GM19193 (cell line): ENCODE data around the gene BPIFA3.

Experiments used
- POLR2A ChIP-seq: IDR thresholded peaks from 4 replicates; pipeline ENCODE4 v1.6.1; 2011; ENCODE audit not compliant: insufficient read depth, insufficient read length; ENCODE audit errors: extremely low read depth

Gene BPIFA3

GRCh38 chr20:33239979-33240736, 23.0 kb downstream of the BPIFA3 start:
- no peak for TF ChIP-seq POLR2A

- no peak for TF ChIP-seq POLR2A
Observed at GRCh38 chr20:33240923-33241322, 23.8 kb downstream of the BPIFA3 start.

- no peak for TF ChIP-seq POLR2A
Observed at GRCh38 chr20:33242319-33243100, 25.4 kb downstream of the BPIFA3 start.

GRCh38 chr20:33246077-33246476, 28.9 kb downstream of the BPIFA3 start:
- TF ChIP-seq POLR2A: no peak

- no peak for TF ChIP-seq POLR2A
Observed at GRCh38 chr20:33249456-33249855, 32.3 kb downstream of the BPIFA3 start.

- no peak for TF ChIP-seq POLR2A
Observed at GRCh38 chr20:33250666-33251065, 33.5 kb downstream of the BPIFA3 start.

GRCh38 chr20:33251496-33251895, 34.3 kb downstream of the BPIFA3 start:
- no peak for TF ChIP-seq POLR2A

GRCh38 chr20:33252460-33252859, 35.3 kb downstream of the BPIFA3 start:
- no peak for TF ChIP-seq POLR2A

GRCh38 chr20:33255005-33255404, 37.9 kb downstream of the BPIFA3 start:
- no peak for TF ChIP-seq POLR2A

GRCh38 chr20:33257237-33257636, 40.1 kb downstream of the BPIFA3 start:
- no peak for TF ChIP-seq POLR2A

- no peak for TF ChIP-seq POLR2A
Observed at GRCh38 chr20:33259371-33259770, 42.2 kb downstream of the BPIFA3 start.

GRCh38 chr20:33261465-33261864, 44.3 kb downstream of the BPIFA3 start:
- no peak for TF ChIP-seq POLR2A

GRCh38 chr20:33262658-33263065, 45.5 kb downstream of the BPIFA3 start:
- TF ChIP-seq POLR2A: no peak

GRCh38 chr20:33263784-33264183, 46.6 kb downstream of the BPIFA3 start:
- no peak for TF ChIP-seq POLR2A

- TF ChIP-seq POLR2A: no peak
Observed at GRCh38 chr20:33267701-33268100, 50.5 kb downstream of the BPIFA3 start.

- no peak for TF ChIP-seq POLR2A
Observed at GRCh38 chr20:33272155-33272873, 55.2 kb downstream of the BPIFA3 start.

- no peak for TF ChIP-seq POLR2A
Observed at GRCh38 chr20:33273117-33273851, 56.1 kb downstream of the BPIFA3 start.
